IMR-90 (cell line): Measurements from ENCODE around the gene RHO. TPM values are rescaled to one million over a fixed set of nuclear protein-coding genes. Genes with fewer than 3 reads are reported as not detected.

Source experiments
- ATAC-seq: fragments of 200-7000 bp; cut with Tn5 transposase; 2 replicates; pipeline ENCODE4 v1.9.1; 2020; ENCODE audit warnings: low read depth, mild to moderate bottlenecking, moderate library complexity
- BruUV-seq: library from RNA; stranded (reverse); fragments of 400-500 nt; replicated peaks from 2 replicates; lab custom pipeline; 2021; lab: Mats Ljungman, UMichigan
- CTCF ChIA-PET: fragments of 300-600 bp; formaldehyde crosslinking; extraction: SDS; loops from one replicate; lab custom pipeline; 2021; ENCODE audit warnings: antibody characterized with exemption; lab: Yijun Ruan, JAX
- POLR2A ChIA-PET: fragments of 300-600 bp; sonication (Branson Sonifier 250); formaldehyde crosslinking; loops from one replicate; lab custom pipeline; 2022; ENCODE audit warnings: antibody characterized with exemption; ENCODE audit not compliant: unreplicated experiment; lab: Charles Lee
- DNase-seq: peaks from one replicate; pipeline ENCODE4 v3.0.0; 2013
- H2AFZ ChIP-seq: replicated peaks from 2 replicates; pipeline ENCODE3; 2013; ENCODE audit warnings: low read length, mild to moderate bottlenecking; ENCODE audit not compliant: poor library complexity
- H2AK5ac ChIP-seq: 2 replicates; pipeline ENCODE4 v1.6.1; 2013; ENCODE audit warnings: low read depth, low read length, inconsistent platforms
- H2AK9ac ChIP-seq: replicated peaks from 2 replicates; pipeline ENCODE3; 2013; ENCODE audit warnings: mild to moderate bottlenecking, low read depth, low read length, moderate library complexity; ENCODE audit not compliant: poor library complexity
- H2BK120ac ChIP-seq: 2 replicates; pipeline ENCODE4 v1.6.1; 2013; ENCODE audit warnings: low read depth, low read length, inconsistent platforms
- H2BK15ac ChIP-seq: 3 replicates; pipeline ENCODE4 v1.6.1; 2013; ENCODE audit warnings: low read depth, low read length, inconsistent platforms
- H2BK20ac ChIP-seq: 2 replicates; pipeline ENCODE4 v1.6.1; 2013; ENCODE audit warnings: low read depth, mild to moderate bottlenecking, inconsistent platforms, low read length, moderate library complexity
- H2BK5ac ChIP-seq: 2 replicates; pipeline ENCODE4 v1.6.1; 2013; ENCODE audit warnings: mild to moderate bottlenecking, low read depth, low read length, inconsistent platforms; ENCODE audit not compliant: poor library complexity, severe bottlenecking
- H3K14ac ChIP-seq: replicated peaks from 2 replicates; pipeline ENCODE4 v1.6.1; 2013; ENCODE audit warnings: low read depth, low read length, inconsistent platforms
- H3K18ac ChIP-seq: 2 replicates; pipeline ENCODE4 v1.6.1; 2013; ENCODE audit warnings: low read depth, low read length, control low read depth
- H3K23ac ChIP-seq: 2 replicates; pipeline ENCODE4 v1.6.1; 2013; ENCODE audit warnings: low read depth, low read length, inconsistent platforms
- H3K27ac ChIP-seq: 2 replicates; pipeline ENCODE4 v1.5.1; 2013; ENCODE audit warnings: mild to moderate bottlenecking, control low read depth, low read length; ENCODE audit not compliant: insufficient read depth
- H3K27me3 ChIP-seq: 2 replicates; pipeline ENCODE4 v1.6.1; 2013; ENCODE audit warnings: low read length; ENCODE audit not compliant: control insufficient read depth, insufficient read depth
- H3K36me3 ChIP-seq: 2 replicates; pipeline ENCODE4 v1.6.1; 2013; ENCODE audit warnings: low read length, mixed read lengths; ENCODE audit not compliant: control insufficient read depth, insufficient read depth
- H3K4ac ChIP-seq: 2 replicates; pipeline ENCODE4 v1.6.1; 2013; ENCODE audit warnings: low read depth, low read length, inconsistent platforms
- H3K4me1 ChIP-seq: 2 replicates; pipeline ENCODE4 v1.6.1; 2013; ENCODE audit warnings: low read length, mixed read lengths; ENCODE audit not compliant: control insufficient read depth, insufficient read depth
- H3K4me2 ChIP-seq: 2 replicates; pipeline ENCODE4 v1.6.1; 2013; ENCODE audit warnings: low read depth, mild to moderate bottlenecking, control low read depth, low read length, moderate library complexity
- H3K4me3 ChIP-seq: 2 replicates; pipeline ENCODE4 v1.5.1; 2013; ENCODE audit warnings: low read depth, mild to moderate bottlenecking, control low read depth, low read length, moderate library complexity; ENCODE audit not compliant: insufficient read depth
- H3K56ac ChIP-seq: 2 replicates; pipeline ENCODE4 v1.6.1; 2013; ENCODE audit warnings: low read length, inconsistent platforms; ENCODE audit not compliant: insufficient read depth; ENCODE audit errors: extremely low read depth
- H3K79me1 ChIP-seq, 2 experiments: 2 replicates each; pipeline ENCODE4 v1.6.1; 2013; ENCODE audit warnings: low read length in 2 of 2, inconsistent platforms in 1 of 2, low read depth in 1 of 2
- H3K9ac ChIP-seq: 2 replicates; pipeline ENCODE4 v1.6.1; 2013; ENCODE audit warnings: low read depth, low read length, control low read depth
- H3K9me1 ChIP-seq: 2 replicates; pipeline ENCODE4 v1.6.1; 2013; ENCODE audit warnings: low read length, inconsistent platforms; ENCODE audit not compliant: insufficient read depth
- H3K9me3 ChIP-seq: 2 replicates; pipeline ENCODE4 v1.6.1; 2013; ENCODE audit warnings: low read length; ENCODE audit not compliant: control insufficient read depth, insufficient read depth
- H4K20me1 ChIP-seq: 2 replicates; pipeline ENCODE4 v1.6.1; 2013; ENCODE audit warnings: low read length, inconsistent platforms; ENCODE audit not compliant: insufficient read depth
- H4K5ac ChIP-seq: 2 replicates; pipeline ENCODE4 v1.6.1; 2013; ENCODE audit warnings: mild to moderate bottlenecking, low read depth, low read length, control low read depth
- H4K8ac ChIP-seq, 2 experiments: 2 replicates each; pipeline ENCODE4 v1.6.1; 2013; ENCODE audit warnings: low read depth in 2 of 2, low read length in 2 of 2, control low read depth in 1 of 2, inconsistent platforms in 1 of 2
- H4K91ac ChIP-seq: 2 replicates; pipeline ENCODE4 v1.6.1; 2013; ENCODE audit warnings: low read depth, low read length, inconsistent platforms; ENCODE audit not compliant: insufficient read depth
- BHLHE40 ChIP-seq: fragments of 150-350 bp; IDR thresholded peaks from 2 replicates; pipeline ENCODE4 v1.6.1; 2016; ENCODE audit warnings: mild to moderate bottlenecking, low read depth, low read length
- CEBPB ChIP-seq: IDR thresholded peaks from 2 replicates; pipeline ENCODE4 v1.6.1; 2012; ENCODE audit warnings: low read depth, low read length, improper control_type of control experiment
- CHD1 ChIP-seq: IDR thresholded peaks from 2 replicates; pipeline ENCODE4 v1.6.1; 2012; ENCODE audit warnings: low read depth, low read length, improper control_type of control experiment
- CTCF ChIP-seq: conservative IDR thresholded peaks from 2 replicates; pipeline ENCODE4 v1.5.1; 2012; ENCODE audit warnings: mild to moderate bottlenecking, low read depth, low read length, improper control_type of control experiment
- FOS ChIP-seq: fragments of 150-350 bp; IDR thresholded peaks from 2 replicates; pipeline ENCODE4 v1.6.1; 2016; ENCODE audit warnings: low read depth, low read length
- MAFK ChIP-seq: IDR thresholded peaks from 2 replicates; pipeline ENCODE4 v1.6.1; 2012; ENCODE audit warnings: low read depth, low read length, improper control_type of control experiment
- MAZ ChIP-seq: IDR thresholded peaks from 2 replicates; pipeline ENCODE4 v1.6.1; 2012; ENCODE audit warnings: low read depth, mild to moderate bottlenecking, low read length, improper control_type of control experiment, moderate library complexity, borderline replicate concordance
- MXI1 ChIP-seq: IDR thresholded peaks from 2 replicates; pipeline ENCODE4 v1.6.1; 2012; ENCODE audit warnings: low read depth, mild to moderate bottlenecking, low read length, moderate library complexity, borderline replicate concordance
- NFE2L2 ChIP-seq: fragments of 150-350 bp; IDR thresholded peaks from 2 replicates; pipeline ENCODE4 v1.6.1; 2016; ENCODE audit warnings: low read depth, mild to moderate bottlenecking, low read length
- POLR2A ChIP-seq: IDR thresholded peaks from 2 replicates; pipeline ENCODE4 v1.6.1; 2012; ENCODE audit warnings: mild to moderate bottlenecking, low read depth, low read length
- RAD21 ChIP-seq: IDR thresholded peaks from 2 replicates; pipeline ENCODE4 v1.6.1; 2012; ENCODE audit warnings: low read length, improper control_type of control experiment
- RCOR1 ChIP-seq: IDR thresholded peaks from 2 replicates; pipeline ENCODE4 v1.6.1; 2012; ENCODE audit warnings: mild to moderate bottlenecking, low read length, improper control_type of control experiment; ENCODE audit not compliant: insufficient replicate concordance
- RFX5 ChIP-seq: IDR thresholded peaks from 2 replicates; pipeline ENCODE4 v1.8.0; 2012; ENCODE audit warnings: low read depth, mild to moderate bottlenecking, low read length, moderate library complexity
- SMC3 ChIP-seq: fragments of 150-350 bp; IDR thresholded peaks from 2 replicates; pipeline ENCODE4 v1.6.1; 2016; ENCODE audit warnings: low read depth, mild to moderate bottlenecking, antibody characterized with exemption, low read length, moderate library complexity
- WGBS, 2 experiments: methylation state at CpG; one replicate each; pipeline versions ENCODE4 v1.1.5 to v1.1.7; 2013; ENCODE audit warnings: missing lambda C conversion rate in 2 of 2; ENCODE audit not compliant: insufficient read length in 1 of 2; ENCODE audit errors: extremely low coverage in 2 of 2; 5-methylcytosine and 5-hydroxymethylcytosine counted together
- dilution Hi-C: fragments of 300-500 bp; cut with HindIII; formaldehyde crosslinking; loops from one replicate; pipeline ENCODE4 v1.14.3; 2018; ENCODE audit warnings: low sequenced_read_pairs; ENCODE audit not compliant: unreplicated experiment
- in situ Hi-C: fragments of 300-500 bp; cut with MboI; formaldehyde crosslinking; loops from 3 replicates; pipeline ENCODE4 v1.14.3; 2019; ENCODE audit warnings: low sequenced_read_pairs, inconsistent platforms, mixed read lengths
- intact Hi-C: fragments of 100-400 bp; cut with micrococcal nuclease; formaldehyde crosslinking; loops from 2 replicates; pipeline ENCODE4 v1.10.0; 2022
- polyA plus RNA-seq, 3 experiments: library from polyadenylated mRNA; depleted of rRNA; stranded (reverse); fragments of >200 nt; gene quantifications; 2 replicates each; pipeline ENCODE4 v1.2.3, GENCODE V29; 2012; ENCODE audit warnings: low replicate concordance in 1 of 3
- total RNA-seq: library from RNA; depleted of rRNA; stranded (reverse); fragments of >200 nt; gene quantifications from 2 replicates; pipeline ENCODE4 v1.2.3, GENCODE V29; 2012
- TF ChIP-seq, protein P1 (sequence below): fragments of 150-350 bp; IDR thresholded peaks from 2 replicates; pipeline ENCODE4 v1.6.1; 2017; ENCODE audit warnings: mild to moderate bottlenecking, antibody characterized with exemption, low read length, low read depth
- TF ChIP-seq, protein P2 (sequence below): fragments of 150-350 bp; IDR thresholded peaks from 2 replicates; pipeline ENCODE4 v1.6.1; 2016; ENCODE audit warnings: low read depth, mild to moderate bottlenecking, low read length, moderate library complexity, borderline replicate concordance

The RHO gene
- total and polyA plus RNA-seq, 2 of the 4 experiments (the other 2 are of a cell fraction): not detected

DNA sequence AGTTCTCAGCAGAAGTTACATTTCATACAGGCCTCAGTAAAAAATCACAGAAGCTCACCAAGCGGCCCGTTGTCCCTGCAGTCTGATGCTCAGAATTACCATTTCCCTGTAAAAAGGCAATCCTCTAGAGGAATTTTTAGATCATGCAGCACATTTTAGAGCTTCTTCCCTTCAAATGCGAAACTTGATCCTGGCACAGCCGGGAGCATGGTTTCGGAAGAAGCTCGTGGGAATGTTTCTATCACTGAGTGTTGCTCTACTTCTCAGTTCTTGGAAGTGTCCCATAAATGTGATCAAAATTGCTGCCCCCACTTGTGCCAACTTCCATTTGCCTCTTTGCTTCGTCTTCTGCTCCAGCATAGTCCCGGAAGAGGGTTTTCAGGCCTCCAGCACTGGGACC lies 10.8 kb downstream of the RHO start:
- Histone ChIP-seq H4K91ac (no peak overlapping the region), H3K4me3 (no peak overlapping the region), H3K27ac (no peak overlapping the region), H3K9me3 (no peaks in the 10 kb centered on the region), H3K4ac (no peak overlapping the region), H3K36me3 (no peaks in the 10 kb centered on the region), H3K27me3 (peaks cover 5% of the 10 kb centered on the region; the same call in 1 of the 2 replicates), H4K5ac (no peak overlapping the region), H2AK5ac (no peak overlapping the region), H3K79me1 (no peaks in the 10 kb centered on the region), H2AK9ac (no peak overlapping the region), H3K23ac (no peak overlapping the region), H4K20me1 (no peaks in the 10 kb centered on the region), H2BK120ac (no peak overlapping the region), H3K56ac (no peak overlapping the region), H3K14ac (no peak overlapping the region), H3K9ac (no peak overlapping the region), H4K8ac (no peak overlapping the region), H2AFZ (no peak overlapping the region), H3K9me1 (no peaks in the 10 kb centered on the region), H3K18ac (no peak overlapping the region), H3K4me2 (no peak overlapping the region), H3K4me1 (peaks cover 3% of the 10 kb centered on the region; the same call in 1 of the 2 replicates), H2BK20ac (no peak overlapping the region), H2BK5ac (no peak overlapping the region), H2BK15ac (no peak overlapping the region; the same call in 2 of the 3 replicates)
- WGBS, 2 experiments: 76% methylated on average over 2 of the region's 8 CpGs; no CpG with 5 or more reads in 1 of the 2 experiments
- ChIA-PET POLR2A (no interaction called here), CTCF (no interaction called here)
- no peak for DNase-seq
- dilution Hi-C loops: no loop called here
- TF ChIP-seq SMC3 (no peak), POLR2A (no peak), RCOR1 (no peak), BHLHE40 (no peak), CHD1 (no peak), CEBPB (no peak), NFE2L2 (no peak), MXI1 (no peak), FOS (no peak), MAFK (no peak), MAZ (no peak), RAD21 (no peak), CTCF (no peak), RFX5 (no peak)
- TF ChIP-seq, protein P1, sequence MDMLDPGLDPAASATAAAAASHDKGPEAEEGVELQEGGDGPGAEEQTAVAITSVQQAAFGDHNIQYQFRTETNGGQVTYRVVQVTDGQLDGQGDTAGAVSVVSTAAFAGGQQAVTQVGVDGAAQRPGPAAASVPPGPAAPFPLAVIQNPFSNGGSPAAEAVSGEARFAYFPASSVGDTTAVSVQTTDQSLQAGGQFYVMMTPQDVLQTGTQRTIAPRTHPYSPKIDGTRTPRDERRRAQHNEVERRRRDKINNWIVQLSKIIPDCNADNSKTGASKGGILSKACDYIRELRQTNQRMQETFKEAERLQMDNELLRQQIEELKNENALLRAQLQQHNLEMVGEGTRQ: no peak
- TF ChIP-seq, protein P2, sequence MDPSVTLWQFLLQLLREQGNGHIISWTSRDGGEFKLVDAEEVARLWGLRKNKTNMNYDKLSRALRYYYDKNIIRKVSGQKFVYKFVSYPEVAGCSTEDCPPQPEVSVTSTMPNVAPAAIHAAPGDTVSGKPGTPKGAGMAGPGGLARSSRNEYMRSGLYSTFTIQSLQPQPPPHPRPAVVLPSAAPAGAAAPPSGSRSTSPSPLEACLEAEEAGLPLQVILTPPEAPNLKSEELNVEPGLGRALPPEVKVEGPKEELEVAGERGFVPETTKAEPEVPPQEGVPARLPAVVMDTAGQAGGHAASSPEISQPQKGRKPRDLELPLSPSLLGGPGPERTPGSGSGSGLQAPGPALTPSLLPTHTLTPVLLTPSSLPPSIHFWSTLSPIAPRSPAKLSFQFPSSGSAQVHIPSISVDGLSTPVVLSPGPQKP: no peak
- no TSS peak for BruUV-seq
- ATAC-seq: no peak; the same call in 1 of the 2 replicates
- in situ Hi-C loops: no loop called here
- intact Hi-C loops: loop anchor here (5.0 kb wide), 1 partner anchor 87 kb away; no protein-coding TSS in a partner anchor
